Measurements from ENCODE around the gene NT5C. TPM values are rescaled to one million over a fixed set of nuclear protein-coding genes. Genes with fewer than 3 reads are reported as not detected.
"Not testable (repeated sequence)": the region's sequence is repeated elsewhere in the genome, so short reads cannot be mapped to it uniquely, and the experiment has no call there.

NT5C gene
- polyA plus RNA-seq (ENCODE audit: insufficient read length in 3 of 3) = 10 to 100 TPM; 43.8 to 51.4 (median 47.2) TPM

DNA sequence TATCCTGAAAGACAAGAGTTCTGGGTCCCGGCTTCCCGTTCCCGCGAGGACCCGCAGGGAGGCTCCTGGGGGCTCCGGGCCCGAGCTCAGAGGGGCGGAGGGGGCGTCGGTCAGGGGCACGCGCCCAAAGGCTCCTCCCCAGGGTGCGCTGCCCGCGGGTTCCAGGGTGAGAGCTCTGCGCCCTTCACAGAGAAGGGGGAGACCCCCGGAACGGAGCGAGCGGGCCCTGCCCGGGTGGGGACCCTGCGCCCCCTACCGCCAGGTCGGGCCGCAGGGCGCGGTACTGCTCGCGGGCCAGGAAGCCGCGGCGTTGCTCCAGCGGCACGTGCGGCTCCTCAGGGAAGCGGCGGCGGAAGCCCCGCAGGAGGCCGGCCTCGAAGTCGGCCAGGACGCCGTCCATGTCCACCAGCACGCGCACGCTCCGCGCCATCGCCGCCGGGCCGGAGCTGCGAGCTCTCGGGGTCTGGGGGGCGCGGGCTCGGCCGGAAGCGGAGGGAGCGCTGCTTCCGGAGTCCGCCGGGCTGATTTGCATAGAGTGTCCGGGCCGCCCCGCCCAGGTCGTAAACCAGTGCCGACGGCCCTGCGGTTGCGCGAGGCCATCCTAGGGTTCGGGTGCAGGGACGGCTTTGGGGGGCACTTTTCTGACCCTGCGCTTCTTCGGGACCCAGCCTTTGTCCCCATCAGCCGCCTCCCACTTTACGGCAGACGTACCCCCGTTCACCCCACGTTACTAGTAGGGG, at the start of gene NT5C:
Gene NT5C, minus strand, starts transcription at position 465 of the 740 bp plus-strand sequence. Its CDS starts 35 bp downstream, at position 430.
- peak in 2 of 3 donors; percentile 48 to 80 for DNase-seq (ENCODE audit: low read depth in 3 of 3, low spot score in 2 of 3)

- no peak for DNase-seq (ENCODE audit: low read depth in 3 of 3, low spot score in 2 of 3)
These were observed 49.6 kb upstream of the NT5C start for GRCh38 chr17:75181110-75181509.

DNA sequence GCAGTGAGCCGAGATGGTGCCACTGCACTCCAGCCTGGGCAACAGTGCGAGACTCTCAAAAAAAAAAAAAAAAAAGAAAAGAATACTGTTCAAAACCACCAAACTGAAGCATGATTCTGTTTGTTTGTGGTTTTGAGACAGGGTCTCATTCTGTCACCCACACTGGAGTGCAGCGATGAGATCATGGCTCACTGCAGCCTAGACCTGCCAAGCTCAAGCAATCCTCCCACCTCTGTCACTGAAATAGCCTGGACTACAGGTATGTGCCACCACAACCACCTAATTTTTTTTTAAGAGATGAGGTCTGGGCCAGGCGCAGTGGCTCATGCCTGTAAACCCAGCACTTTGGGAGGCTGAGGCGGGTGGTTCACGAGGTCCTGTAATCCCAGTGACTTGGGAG, 46.9 kb upstream of the NT5C start:
- DNase-seq (ENCODE audit: low read depth in 3 of 3, low spot score in 2 of 3) = no peak

DNA sequence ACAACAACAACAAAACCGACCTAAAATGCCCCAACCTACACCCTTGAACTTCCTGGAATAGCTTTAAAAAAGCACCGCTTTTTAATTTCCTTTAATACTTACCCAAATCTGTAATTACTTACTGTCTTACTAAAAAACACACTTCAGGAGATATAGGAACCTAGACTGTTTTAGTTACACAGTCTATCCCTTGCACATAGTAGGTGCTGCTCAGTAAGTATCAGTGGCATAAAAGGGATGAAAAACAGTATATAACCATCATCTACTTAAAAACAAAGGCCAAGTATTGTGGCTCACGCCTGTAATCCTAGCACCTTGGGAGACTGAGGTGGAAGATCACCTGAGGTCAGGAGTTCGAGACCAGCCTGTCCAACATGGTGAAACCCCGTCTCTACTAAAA, 45.1 kb upstream of the NT5C start:
- DNase-seq (ENCODE audit: low read depth in 3 of 3, low spot score in 2 of 3) = no peak

GRCh38 chr17:75174996-75175395, 43.5 kb upstream of the NT5C start:
- no peak for DNase-seq (ENCODE audit: low read depth in 3 of 3, low spot score in 2 of 3)

GRCh38 chr17:75173526-75173925, 42.0 kb upstream of the NT5C start:
- no peak for DNase-seq (ENCODE audit: low read depth in 3 of 3, low spot score in 2 of 3)

- no peak for DNase-seq (ENCODE audit: low read depth in 3 of 3, low spot score in 2 of 3)
These were observed 37.5 kb upstream of the NT5C start for GRCh38 chr17:75168998-75169397.

DNA sequence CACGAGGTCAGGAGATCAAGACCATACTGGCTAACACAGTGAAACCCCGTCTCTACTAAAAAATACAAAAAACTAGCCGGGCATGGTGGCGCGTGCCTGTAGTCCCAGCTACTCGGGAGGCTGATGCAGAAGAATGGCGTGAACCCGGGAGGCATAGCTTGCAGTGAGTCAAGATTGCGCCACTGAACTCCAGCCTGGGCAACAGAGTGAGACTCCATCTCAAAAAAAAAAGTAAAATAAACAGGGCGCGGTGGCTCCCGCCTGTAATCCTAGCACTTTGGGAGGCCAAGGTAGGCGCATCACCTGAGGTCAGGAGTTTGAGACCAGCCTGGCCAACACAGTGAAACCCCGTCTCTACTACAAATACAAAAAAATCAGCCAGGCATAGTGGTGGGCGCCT, 33.1 kb upstream of the NT5C start:
- DNase-seq (ENCODE audit: low read depth in 3 of 3, low spot score in 2 of 3) = not testable (repeated sequence)

DNA sequence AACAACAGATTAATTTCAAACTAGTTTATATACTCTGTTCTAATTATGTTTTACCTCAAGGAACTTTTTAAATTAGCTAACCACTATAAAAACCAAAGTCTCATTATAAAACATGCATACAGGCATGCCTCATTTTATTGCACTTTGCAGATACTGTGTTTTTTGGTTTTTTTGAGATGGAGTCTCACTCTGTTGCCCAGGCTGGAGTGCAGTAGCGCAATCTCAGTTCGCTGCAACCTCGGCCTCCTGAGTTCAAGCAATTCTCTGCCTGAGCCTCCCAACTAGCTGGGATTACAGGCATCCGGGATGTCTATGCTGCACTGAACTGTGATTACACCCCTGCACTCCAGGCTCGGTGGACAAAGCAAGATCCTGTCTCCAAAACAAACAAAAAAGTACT, 31.5 kb upstream of the NT5C start:
- DNase-seq (ENCODE audit: low read depth in 3 of 3, low spot score in 2 of 3) = no peak

DNA sequence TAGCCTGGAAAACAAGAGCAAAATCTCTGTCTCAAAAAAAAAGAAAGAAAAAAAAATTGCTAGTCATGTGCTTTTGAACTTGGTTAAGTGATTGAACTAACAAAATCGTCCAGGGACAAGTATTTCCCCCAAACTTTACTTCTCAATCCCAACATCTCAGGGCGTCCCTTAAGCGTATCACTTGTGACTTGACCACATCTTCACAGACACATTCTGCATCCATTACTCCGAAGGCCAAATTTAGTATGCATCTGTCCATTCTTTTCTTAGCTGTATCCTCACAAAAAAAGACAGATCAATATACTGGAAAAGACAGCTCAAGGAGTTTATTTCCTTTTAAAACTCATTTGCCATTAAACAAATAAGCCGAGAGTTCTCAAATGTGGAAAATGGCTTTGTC, 28.7 kb upstream of the NT5C start:
- DNase-seq (ENCODE audit: low read depth in 3 of 3, low spot score in 2 of 3) = no peak

- no peak for DNase-seq (ENCODE audit: low read depth in 3 of 3, low spot score in 2 of 3)
These were observed 27.9 kb upstream of the NT5C start for GRCh38 chr17:75159196-75160031.

DNA sequence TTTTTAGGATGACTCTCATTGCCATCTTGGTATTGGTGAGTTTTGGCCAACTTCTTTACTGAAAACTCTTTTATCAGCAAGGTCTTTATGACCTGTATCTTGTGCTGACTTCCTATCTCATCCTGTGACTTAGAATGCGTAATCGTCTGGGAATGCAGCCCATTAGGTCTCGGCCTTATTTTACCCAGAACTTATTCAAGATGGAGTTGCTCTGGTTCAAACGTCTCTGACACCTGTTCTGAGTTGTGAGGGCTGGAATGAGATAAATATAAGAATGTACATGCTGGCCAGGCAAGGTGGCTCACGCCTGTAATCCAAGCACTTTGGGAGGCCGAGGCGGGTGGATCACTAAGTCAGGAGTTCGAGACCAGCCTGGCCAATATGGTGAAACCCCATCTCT, 26.9 kb upstream of the NT5C start:
- DNase-seq (ENCODE audit: low read depth in 3 of 3, low spot score in 2 of 3) = not testable (repeated sequence)

- no peak for DNase-seq (ENCODE audit: low read depth in 3 of 3, low spot score in 2 of 3)
These were observed 23.7 kb upstream of the NT5C start for GRCh38 chr17:75155191-75155601.

GRCh38 chr17:75154195-75155106, 22.9 kb upstream of the NT5C start, which contains the start of gene JPT1:
JPT1 (minus strand) TSS chr17:75154512; CDS start chr17:75154397, 115 bp downstream.
- peak; percentile 92 to 98 (median 93) for DNase-seq (ENCODE audit: low read depth in 3 of 3, low spot score in 2 of 3)

DNA sequence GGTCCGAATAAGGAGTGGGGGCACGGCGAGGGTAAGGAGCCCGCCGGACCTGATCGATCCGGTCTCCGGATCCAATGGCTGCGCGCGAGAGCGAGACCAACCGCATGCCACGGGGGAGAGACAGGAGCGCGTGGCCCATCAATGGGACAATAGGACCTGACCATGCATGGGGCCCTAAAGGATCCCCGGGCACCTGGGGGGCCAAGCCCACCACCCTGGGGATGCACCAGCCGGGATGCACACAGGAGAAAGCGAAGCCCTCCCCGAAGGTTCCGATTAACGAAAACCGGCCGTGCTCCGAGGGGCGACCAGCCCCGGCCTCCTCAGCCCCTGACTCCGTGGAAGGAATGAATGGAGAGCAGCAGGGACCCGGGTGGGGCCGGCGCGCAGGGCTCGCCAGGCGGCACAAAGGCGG, 22.2 kb upstream of the NT5C start:
- peak in 2 of 3 donors; percentile 3 to 39 for DNase-seq (ENCODE audit: low read depth in 3 of 3, low spot score in 2 of 3)

GRCh38 chr17:75152922-75153779, 21.6 kb upstream of the NT5C start:
- DNase-seq (ENCODE audit: low read depth in 3 of 3, low spot score in 2 of 3) = peak in 2 of 3 donors; percentile 31 to 45

- DNase-seq (ENCODE audit: low read depth in 3 of 3, low spot score in 2 of 3) = peak in 1 of 3 donors; percentile 6
These were observed 21.0 kb upstream of the NT5C start for GRCh38 chr17:75152523-75152921.

- no peak for DNase-seq (ENCODE audit: low read depth in 3 of 3, low spot score in 2 of 3)
These were observed 20.4 kb upstream of the NT5C start for GRCh38 chr17:75151930-75152329.

DNA sequence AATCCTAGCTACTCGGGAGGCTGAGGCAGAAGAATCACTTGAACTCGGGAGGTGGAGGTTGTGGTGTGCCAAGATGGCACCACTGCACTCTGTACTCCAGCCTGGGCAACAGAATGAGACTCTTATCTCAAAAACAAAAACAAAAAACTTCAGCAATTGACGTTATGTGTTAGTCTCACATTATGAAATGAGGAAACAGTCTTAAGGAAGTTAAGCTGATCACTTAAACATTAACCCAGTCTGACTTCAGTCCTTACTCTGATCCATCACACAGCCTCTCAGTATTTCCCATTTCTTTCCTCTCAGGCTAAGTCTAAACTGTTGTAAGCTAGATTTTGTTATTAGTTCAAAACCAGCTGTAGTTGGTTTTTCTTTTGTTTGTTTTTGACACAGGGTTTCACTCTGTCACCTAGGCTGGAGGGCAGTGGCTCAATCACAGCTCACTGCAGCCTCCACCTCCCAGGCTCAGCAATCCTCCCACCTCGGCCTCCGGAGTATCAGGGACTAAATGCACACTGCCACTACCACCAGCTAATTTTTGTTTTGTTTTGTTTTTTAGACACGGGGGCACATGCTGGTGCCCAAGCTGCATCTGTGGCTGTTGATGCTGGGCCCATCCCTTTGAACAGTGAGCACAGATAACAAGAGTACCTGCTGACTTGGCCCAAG, 16.5 kb upstream of the NT5C start:
- DNase-seq (ENCODE audit: low read depth in 3 of 3, low spot score in 2 of 3) = no peak

Measured in right renal cortex interstitium (tissue), 3 donors.